HG02623 (cell line): ENCODE results near the gene DNAAF3.

Experiments used
- ATAC-seq: cut with Tn5 transposase; IDR thresholded peaks from one replicate; pipeline ENCODE4 v1.9.1; 2021; ENCODE audit warnings: moderate library complexity; ENCODE audit not compliant: unreplicated experiment

DNAAF3 gene

GRCh38 chr19:55116859-55117662 is 49.4 kb downstream of the DNAAF3 start, which contains the start of gene PPP1R12C:
TSS of gene PPP1R12C (minus strand) at chr19:55117637. CDS start at chr19:55117543, 94 bp downstream.
- ATAC-seq, result no peak

- no peak for ATAC-seq
Measured at GRCh38 chr19:55116232-55116858, 50.1 kb downstream of the DNAAF3 start.

- no peak for ATAC-seq
Measured at GRCh38 chr19:55115446-55116065, 50.9 kb downstream of the DNAAF3 start.

GRCh38 chr19:55114566-55115145 is 51.8 kb downstream of the DNAAF3 start:
- ATAC-seq, result no peak

GRCh38 chr19:55113570-55114039 is 52.8 kb downstream of the DNAAF3 start:
- no peak for ATAC-seq

GRCh38 chr19:55112777-55113569 is 53.4 kb downstream of the DNAAF3 start:
- no peak for ATAC-seq

GRCh38 chr19:55112246-55112776 is 54.1 kb downstream of the DNAAF3 start:
- no peak for ATAC-seq

- no peak for ATAC-seq
Measured at GRCh38 chr19:55111238-55111831, 55.1 kb downstream of the DNAAF3 start.

GRCh38 chr19:55109527-55110291 is 56.7 kb downstream of the DNAAF3 start:
- no peak for ATAC-seq
